T-cell (primary cell): ENCODE data around the gene TUBA4A. TPM values are rescaled to one million over a fixed set of nuclear protein-coding genes. Genes with fewer than 3 reads are reported as not detected.

ENCODE experiments used
- ATAC-seq, 4 experiments: fragments of 200-7000 bp in 3 of 4; fragments of 150-1000 bp in 1 of 4; cut with Tn5 transposase; replicated peaks in 1 of 4; 1 replicate in 3 of 4; 2 replicates in 1 of 4; pipeline ENCODE4 v1.10.0; 2021; ENCODE audit warnings: moderate library complexity in 3 of 4, mild to moderate bottlenecking in 2 of 4, moderate number of reproducible peaks in 1 of 4
- CTCF ChIA-PET, 2 donors: fragments of 300-600 bp; sonication (Branson Sonifier 250); formaldehyde crosslinking; loops; one replicate each; lab custom pipeline; 2022; ENCODE audit warnings: antibody characterized with exemption in 2 of 2; lab: Charles Lee
- POLR2A ChIA-PET, 2 donors: fragments of 300-600 bp; sonication (Branson Sonifier 250); formaldehyde crosslinking; loops; one replicate each; lab custom pipeline; 2022; ENCODE audit warnings: antibody characterized with exemption in 2 of 2; lab: Charles Lee
- DNase-seq, 35 experiments: peaks; one replicate each; pipeline versions ENCODE4 v3.0.0 to v3.0.0-alpha.2; 2013 to 2023
- H3K27ac ChIP-seq: one replicate; pipeline ENCODE4 v1.5.1; 2013; ENCODE audit warnings: low read length
- H3K27me3 ChIP-seq, 2 experiments: replicated peaks in 1 of 2; 1 replicate in 1 of 2; 2 replicates in 1 of 2; pipeline versions ENCODE4 v1.6.1 to v1.7.0; 2013; ENCODE audit warnings: low read length in 1 of 2, mixed read lengths in 1 of 2; ENCODE audit not compliant: control insufficient read depth in 2 of 2, insufficient read depth in 2 of 2; ENCODE audit errors: extremely low read depth in 1 of 2
- H3K36me3 ChIP-seq, 2 donors: 1 replicate in 1 of 2; 2 replicates in 1 of 2; pipeline versions ENCODE4 v1.6.1 to v1.7.0; 2013; ENCODE audit warnings: low read length in 1 of 2; ENCODE audit not compliant: control insufficient read depth in 2 of 2, insufficient read depth in 1 of 2; ENCODE audit errors: extremely low read depth in 1 of 2
- H3K4me1 ChIP-seq, 2 experiments: 1 replicate in 1 of 2; 2 replicates in 1 of 2; pipeline versions ENCODE4 v1.6.1 to v1.7.0; 2013; ENCODE audit warnings: low read length in 2 of 2, mixed read lengths in 1 of 2; ENCODE audit not compliant: insufficient read depth in 2 of 2, control insufficient read depth in 1 of 2; ENCODE audit errors: extremely low read depth in 1 of 2
- H3K4me3 ChIP-seq, 2 donors: 1 replicate in 1 of 2; 2 replicates in 1 of 2; pipeline versions ENCODE4 v1.5.1 to v1.7.0; 2013; ENCODE audit warnings: mild to moderate bottlenecking in 2 of 2, low read length in 1 of 2, moderate library complexity in 1 of 2; ENCODE audit not compliant: control insufficient read depth in 1 of 2; ENCODE audit errors: extremely low read depth in 1 of 2
- H3K9me3 ChIP-seq: 2 replicates; pipeline ENCODE4 v1.7.0; 2013
- H3K27ac Mint-ChIP-seq, 2 donors: one replicate each; pipeline ENCODE4 v1.8.0; 2020 to 2021; ENCODE audit warnings: mild to moderate bottlenecking in 2 of 2, mixed read lengths in 2 of 2
- H3K27me3 Mint-ChIP-seq, 2 donors: one replicate each; pipeline ENCODE4 v1.8.0; 2021 to 2022; ENCODE audit warnings: mixed read lengths in 2 of 2
- H3K36me3 Mint-ChIP-seq: one replicate; pipeline ENCODE4 v1.8.0; 2021; ENCODE audit warnings: mixed read lengths
- H3K4me1 Mint-ChIP-seq, 3 donors: one replicate each; pipeline ENCODE4 v1.8.0; 2020 to 2022; ENCODE audit warnings: mixed read lengths in 3 of 3, mild to moderate bottlenecking in 1 of 3
- H3K4me3 Mint-ChIP-seq, 3 donors: one replicate each; pipeline ENCODE4 v1.8.0; 2020 to 2022; ENCODE audit warnings: mild to moderate bottlenecking in 3 of 3, mixed read lengths in 3 of 3, moderate library complexity in 3 of 3
- H3K9me3 Mint-ChIP-seq, 3 donors: one replicate each; pipeline ENCODE4 v1.8.0; 2020 to 2022; ENCODE audit warnings: mixed read lengths in 3 of 3
- WGBS: methylation state at CpG from one replicate; pipeline ENCODE4 v1.1.5; 2013; ENCODE audit warnings: missing lambda C conversion rate; ENCODE audit not compliant: insufficient coverage; 5-methylcytosine and 5-hydroxymethylcytosine counted together
- total RNA-seq, 35 experiments: library from RNA in 6 of 35; stranded (reverse) in 6 of 35; fragments of 120-200 nt in 1 of 35; gene quantifications; one replicate each; pipeline versions ENCODE4 v1.2.1 to v1.2.4 and lab custom pipeline; 2013 to 2026

Gene TUBA4A
- total RNA-seq, 5 donors from 2014 or later (not counting 1 experiment from before 2014, with no cell fraction given), result 108 to 196 (median 121) TPM

DNA sequence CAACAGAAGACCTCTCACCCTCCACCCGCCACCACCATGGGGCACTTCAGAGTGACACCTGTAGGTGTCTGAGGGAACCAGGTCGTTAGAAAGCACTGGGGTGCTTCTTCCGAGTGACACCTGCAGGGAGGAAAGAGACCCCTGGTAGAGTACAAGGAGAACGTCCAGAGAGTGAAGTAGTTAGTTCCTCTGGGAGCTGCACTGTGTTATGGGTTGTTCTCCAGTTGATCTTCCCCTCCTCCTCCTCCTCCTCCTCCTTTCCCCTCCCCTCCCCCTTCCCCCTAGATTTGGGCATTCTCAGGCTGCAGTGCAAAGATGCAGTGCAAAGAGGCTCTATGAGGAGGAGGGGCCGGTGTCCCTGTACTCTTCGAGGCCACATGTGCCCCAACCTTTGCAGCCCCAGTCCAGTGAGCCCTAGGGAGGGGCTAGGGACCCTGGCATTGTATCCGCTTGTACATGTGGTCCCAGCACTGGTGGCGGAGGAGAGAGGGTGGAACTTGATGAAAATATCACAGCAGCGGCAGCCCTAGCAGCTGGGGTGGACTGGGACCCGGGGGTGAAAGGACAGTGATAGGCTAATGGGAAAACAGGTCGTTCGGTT, 26.3 kb upstream of the TUBA4A start:
- DNase-seq (peak in 2 of 35 experiments; percentile 89 to 91), ATAC-seq (peak in 2 of 4 experiments; percentile 49 to 56)
- WGBS, result 76% methylated on average over 4 of the region's 12 CpGs
- no peaks in the 10 kb centered on the region for H3K27me3 Mint-ChIP-seq
- H3K9me3 Mint-ChIP-seq, result no peaks in the 10 kb centered on the region
- H3K4me3 Mint-ChIP-seq, result peak overlapping the region; percentile 85 to 98 (median 97)
- H3K36me3 Mint-ChIP-seq, result peaks cover 21% of the 10 kb centered on the region
- H3K4me1 Mint-ChIP-seq, result peaks cover 43 to 54% (median 49%) of the 10 kb centered on the region in 3 donors
- Histone ChIP-seq H3K27ac (peak overlapping the region; percentile 100), H3K27me3 (no peaks in the 10 kb centered on the region), H3K4me1 (peaks cover 11 to 42% of the 10 kb centered on the region in 2 experiments), H3K4me3 (peak overlapping the region; percentile 76 to 93), H3K9me3 (no peaks in the 10 kb centered on the region), H3K36me3 (peaks cover 23 to 47% of the 10 kb centered on the region in 2 donors)
- CTCF ChIA-PET, result interaction anchor here (0.9 to 10.3 kb wide), 8 partner anchors 12 to 121 kb away, joined by 3 to 116 read pairs (median 6); partner anchors contain the start of genes ANKZF1 (in 1 of the 2), ATG9A (in 1 of the 2), NHEJ1 (in 1 of the 2) and TUBA4A (in 1 of the 2)
- POLR2A ChIA-PET, result interaction anchor here in 1 of 2 donors (0.6 to 2.4 kb wide), 6 partner anchors 26 to 1059 kb away, joined by 3 to 14 read pairs (median 4); partner anchors contain the start of genes GLB1L, STK16, TUBA4A and TUBA4B
- peak overlapping the region; percentile 99 for H3K27ac Mint-ChIP-seq

DNA sequence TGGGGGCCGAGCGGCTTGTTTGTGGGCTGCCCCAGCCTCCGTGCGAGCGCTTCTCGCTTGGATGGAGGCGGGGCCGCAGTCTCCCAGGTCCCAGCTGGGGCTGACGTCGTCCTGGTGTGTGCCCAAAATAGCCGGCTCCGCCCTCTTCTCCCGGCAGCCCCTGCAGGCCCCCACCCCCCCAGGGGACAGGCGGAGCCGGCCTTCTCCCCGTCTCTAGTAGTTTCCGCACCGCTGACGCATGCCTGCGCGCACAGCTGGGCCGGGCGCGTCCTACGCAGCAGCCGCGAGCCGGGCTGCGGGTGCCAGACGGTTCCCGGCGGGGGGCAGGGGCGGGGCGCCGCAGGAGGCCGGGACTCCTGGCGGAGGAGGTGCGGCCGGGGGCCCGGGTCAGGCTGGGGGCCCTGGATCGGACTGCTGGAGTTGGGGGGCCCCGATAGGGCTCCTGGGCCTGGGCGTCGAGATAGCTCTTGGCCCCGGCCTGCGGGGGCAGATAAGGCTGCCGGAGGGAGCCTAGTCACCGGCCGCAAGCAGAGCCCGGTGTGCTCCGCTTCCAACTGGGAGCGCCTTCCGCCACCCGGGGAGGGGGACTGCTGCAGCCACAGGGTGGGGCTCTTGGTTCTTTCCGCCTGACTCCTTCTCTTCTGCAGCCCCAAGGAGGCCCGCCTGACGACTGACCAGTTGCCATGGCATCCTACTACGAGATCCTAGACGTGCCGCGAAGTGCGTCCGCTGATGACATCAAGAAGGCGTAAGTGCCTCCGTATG, 25.6 kb upstream of the TUBA4A start, which contains the start of gene DNAJB2:
Gene DNAJB2, plus strand, starts transcription at position 216 of the 765 bp plus-strand sequence. Its CDS starts 468 bp downstream, at position 684.
- Mint-ChIP-seq H3K36me3 (peaks cover 21% of the 10 kb centered on the region), H3K27ac (peak within 1 kb of the TSS; percentile 99), H3K27me3 (no peaks in the 10 kb centered on the region), H3K4me3 (peak within 1 kb of the TSS; percentile 85 to 98 (median 97)), H3K4me1 (peaks cover 43 to 54% (median 49%) of the 10 kb centered on the region in 3 donors), H3K9me3 (no peaks in the 10 kb centered on the region)
- POLR2A ChIA-PET, result interaction anchor here (0.8 to 2.4 kb wide), 9 partner anchors 15 to 50 kb away, joined by 3 to 14 read pairs (median 4); partner anchors contain the start of genes ANKZF1 (in 1 of the 2), ATG9A (in 1 of the 2) and TUBA4A (in 1 of the 2)
- CTCF ChIA-PET, result interaction anchor here (0.7 to 10.3 kb wide), 13 partner anchors 11 to 120 kb away, joined by 3 to 116 read pairs (median 4); partner anchors contain the start of genes ANKZF1 (in 1 of the 2), ATG9A (in 1 of the 2), CNPPD1 (in 1 of the 2) and NHEJ1 (in 1 of the 2)
- Histone ChIP-seq H3K27me3 (no peaks in the 10 kb centered on the region), H3K27ac (peak within 1 kb of the TSS; percentile 100), H3K4me3 (peak within 1 kb of the TSS; percentile 76 to 93), H3K36me3 (peaks cover 18 to 41% of the 10 kb centered on the region in 2 donors), H3K9me3 (no peaks in the 10 kb centered on the region), H3K4me1 (peaks cover 11 to 42% of the 10 kb centered on the region in 2 experiments)
- peak; percentile 91 to 100 (median 99) for DNase-seq
- WGBS, result under 1% methylated on average over 65 of the region's 65 CpGs
- ATAC-seq, result peak; percentile 82 to 93 (median 92)

DNA sequence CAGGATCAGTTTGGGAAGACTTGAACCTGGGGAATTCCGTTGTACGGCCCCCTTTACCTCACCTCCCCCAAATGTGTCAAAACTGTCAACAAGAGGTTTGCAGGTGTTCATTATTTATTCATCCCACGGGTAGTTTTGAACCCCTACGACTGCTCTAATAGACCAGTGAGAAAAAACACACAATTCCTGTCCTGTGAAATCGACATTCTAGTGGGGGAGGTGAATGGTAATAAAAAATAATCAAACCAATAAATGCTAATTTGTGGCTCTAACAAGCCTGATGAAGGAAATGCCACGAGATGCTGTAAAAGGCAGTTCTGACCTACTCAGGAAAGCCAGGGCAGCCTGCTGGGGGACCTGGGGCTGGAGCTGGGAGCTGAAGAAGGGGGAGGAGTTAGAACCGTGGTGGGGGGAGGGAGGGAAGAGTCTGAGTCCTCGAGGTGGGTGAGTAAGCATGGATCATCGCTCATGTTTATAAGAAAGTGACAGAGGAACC, 25.0 kb upstream of the TUBA4A start:
- CTCF ChIA-PET, result interaction anchor here (0.6 to 10.3 kb wide), 16 partner anchors 12 to 264 kb away, joined by 3 to 116 read pairs (median 5); partner anchors contain the start of genes ANKZF1 (in 1 of the 2), ATG9A (in 1 of the 2), CNPPD1 (in 1 of the 2) and NHEJ1 (in 1 of the 2)
- Mint-ChIP-seq H3K27me3 (no peaks in the 10 kb centered on the region), H3K4me1 (peaks cover 43 to 54% (median 48%) of the 10 kb centered on the region in 3 donors), H3K36me3 (peaks cover 19% of the 10 kb centered on the region), H3K4me3 (peak overlapping the region; percentile 77 to 98 (median 85)), H3K9me3 (no peaks in the 10 kb centered on the region), H3K27ac (peak overlapping the region; percentile 92 to 99)
- POLR2A ChIA-PET, result interaction anchor here (0.5 to 2.4 kb wide), 9 partner anchors 16 to 49 kb away, joined by 3 to 14 read pairs (median 4); partner anchors contain the start of genes TUBA4A (in 2 of the 2), ANKZF1 (in 1 of the 2) and ATG9A (in 1 of the 2)
- Histone ChIP-seq H3K4me1 (peaks cover 11 to 42% of the 10 kb centered on the region in 2 experiments), H3K36me3 (peaks cover 16 to 34% of the 10 kb centered on the region in 2 donors), H3K27ac (peak overlapping the region; percentile 100), H3K4me3 (peak overlapping the region; percentile 55 to 72), H3K9me3 (no peaks in the 10 kb centered on the region), H3K27me3 (no peaks in the 10 kb centered on the region)
- DNase-seq (no peak), ATAC-seq (no peak)
- WGBS, result 0% methylated on average over 1 of the region's 9 CpGs

DNA sequence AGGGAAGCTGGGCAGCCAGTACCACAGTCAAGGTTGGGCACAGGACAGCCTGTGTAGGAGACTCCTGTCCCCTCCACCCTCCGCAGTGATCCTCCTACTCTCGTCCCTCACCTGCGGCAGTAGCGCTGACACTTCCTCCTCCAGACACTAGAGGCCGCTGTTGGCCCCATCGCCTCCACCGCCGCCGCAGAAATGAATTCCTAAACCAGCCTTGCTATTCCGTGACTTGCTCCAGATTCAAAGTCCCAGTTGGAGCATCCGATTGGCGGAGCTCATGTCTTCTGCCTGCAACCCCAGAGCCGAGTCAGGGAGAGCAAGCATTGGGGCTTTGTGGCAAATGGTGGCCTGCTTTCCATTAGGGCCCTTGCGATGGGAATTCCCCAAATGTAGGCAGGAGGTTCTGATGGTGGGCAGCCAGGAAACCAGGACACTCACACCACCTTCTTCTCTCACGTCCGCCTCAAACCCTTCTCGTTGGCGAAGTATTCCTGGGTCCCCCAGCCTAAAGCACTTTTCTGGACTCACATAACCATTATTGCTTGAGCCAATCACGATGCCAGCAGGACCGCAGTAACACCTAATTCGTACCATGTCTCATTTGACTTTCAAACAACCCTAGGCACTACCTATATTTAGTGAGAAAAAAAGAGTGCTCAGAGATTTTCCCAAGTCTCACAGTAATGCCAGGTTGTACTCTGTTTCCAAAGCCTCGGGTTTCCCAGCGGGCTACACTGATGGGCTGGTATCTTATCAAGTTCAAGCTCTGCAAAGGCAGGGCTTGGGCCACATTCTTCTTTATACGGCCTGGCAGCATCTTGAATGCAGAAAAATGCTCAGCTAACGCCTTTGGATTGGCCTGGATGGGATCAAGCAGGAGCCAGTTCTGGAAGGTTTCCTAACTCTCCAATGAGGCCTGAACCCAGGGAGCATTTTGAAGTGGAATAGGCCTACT, 24.3 kb upstream of the TUBA4A start:
- CTCF ChIA-PET, result interaction anchor here (0.6 to 10.3 kb wide), 18 partner anchors 16 to 762 kb away, joined by 3 to 116 read pairs (median 4); partner anchors contain the start of genes ANKZF1 (in 1 of the 2), ATG9A (in 1 of the 2), GLB1L (in 1 of the 2) and STK16 (in 1 of the 2)
- peak overlapping the region; percentile 23 to 72 for H3K4me3 ChIP-seq
- peak in 1 of 4 experiments; percentile 20 for ATAC-seq
- Mint-ChIP-seq H3K9me3 (no peaks in the 10 kb centered on the region), H3K4me3 (peak overlapping the region; percentile 64 to 85 (median 77)), H3K36me3 (peaks cover 15% of the 10 kb centered on the region), H3K4me1 (peaks cover 41 to 51% (median 45%) of the 10 kb centered on the region in 3 donors), H3K27me3 (no peaks in the 10 kb centered on the region), H3K27ac (peak overlapping the region; percentile 92 to 99)
- peaks cover 11 to 42% of the 10 kb centered on the region in 2 experiments for H3K4me1 ChIP-seq
- POLR2A ChIA-PET, result interaction anchor here (0.5 to 2.4 kb wide), 8 partner anchors 22 to 110 kb away, joined by 3 to 14 read pairs (median 4); partner anchors contain the start of gene TUBA4A (in 2 of the 2)
- DNase-seq, result peak in 34 of 35 experiments; percentile 30 to 87 (median 64)
- 13% methylated on average over 16 of the region's 25 CpGs for WGBS
- H3K36me3 ChIP-seq, result peaks cover 10 to 27% of the 10 kb centered on the region in 2 donors
- H3K9me3 ChIP-seq, result no peaks in the 10 kb centered on the region
- H3K27ac ChIP-seq, result peak overlapping the region; percentile 100
- no peaks in the 10 kb centered on the region for H3K27me3 ChIP-seq

DNA sequence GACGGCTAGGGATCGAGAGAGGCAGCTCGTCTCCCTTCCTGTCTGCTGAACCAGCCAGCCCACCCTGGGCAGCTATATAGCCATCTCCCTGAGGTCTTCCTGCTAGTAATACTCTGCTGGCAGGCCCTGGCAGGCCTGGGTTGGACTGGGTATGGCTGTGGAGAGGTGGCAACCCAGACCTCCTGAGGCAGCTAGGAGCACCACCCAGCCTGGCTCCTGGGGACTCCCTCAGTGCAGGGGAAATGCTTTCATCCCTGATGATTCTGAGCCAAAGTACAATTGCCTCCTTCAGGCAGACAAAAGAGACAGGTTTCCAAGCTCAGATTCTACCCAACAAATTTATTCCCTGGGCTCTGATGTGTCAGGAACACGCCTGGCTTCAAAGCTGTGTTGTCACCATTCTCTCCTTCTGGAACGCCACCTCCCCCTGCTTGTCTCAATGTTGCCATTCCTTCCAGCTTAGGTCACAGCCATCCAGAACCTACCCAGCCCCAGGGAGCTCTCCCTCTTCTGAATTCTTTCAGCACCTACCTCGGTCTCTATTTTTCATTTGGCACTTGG, 20.7 kb upstream of the TUBA4A start:
- CTCF ChIA-PET, result interaction anchor here in 1 of 2 donors (0.6 to 1.8 kb wide), 2 partner anchors 20 to 21 kb away, joined by 3 to 8 read pairs; no protein-coding TSS in a partner anchor
- no peak for ATAC-seq
- no peaks in the 10 kb centered on the region for H3K9me3 Mint-ChIP-seq
- H3K4me3 Mint-ChIP-seq, result no peak overlapping the region
- DNase-seq, result no peak
- Histone ChIP-seq H3K9me3 (no peaks in the 10 kb centered on the region), H3K4me1 (peaks cover 11 to 18% of the 10 kb centered on the region in 2 experiments), H3K27ac (no peak overlapping the region), H3K36me3 (no peaks in the 10 kb centered on the region), H3K27me3 (peaks cover 0 to 16% of the 10 kb centered on the region in 2 experiments), H3K4me3 (no peak overlapping the region)
- 80% methylated on average over 2 of the region's 6 CpGs for WGBS
- H3K27ac Mint-ChIP-seq, result no peak overlapping the region
- POLR2A ChIA-PET, result interaction anchor here in 1 of 2 donors (0.7 kb wide), 1 partner anchor 20 kb away, joined by 4 read pairs; no protein-coding TSS in a partner anchor
- H3K36me3 Mint-ChIP-seq, result no peaks in the 10 kb centered on the region
- H3K27me3 Mint-ChIP-seq, result no peaks in the 10 kb centered on the region
- H3K4me1 Mint-ChIP-seq, result peaks cover 18 to 21% (median 20%) of the 10 kb centered on the region in 3 donors
